Measurements from ENCODE around the gene ASCC3. TPM values are rescaled to one million over a fixed set of nuclear protein-coding genes. Genes with fewer than 3 reads are reported as not detected.

The ASCC3 gene
- total and polyA plus RNA-seq, 7 donors = 6.0 to 27.1 (median 22.4) TPM

DNA sequence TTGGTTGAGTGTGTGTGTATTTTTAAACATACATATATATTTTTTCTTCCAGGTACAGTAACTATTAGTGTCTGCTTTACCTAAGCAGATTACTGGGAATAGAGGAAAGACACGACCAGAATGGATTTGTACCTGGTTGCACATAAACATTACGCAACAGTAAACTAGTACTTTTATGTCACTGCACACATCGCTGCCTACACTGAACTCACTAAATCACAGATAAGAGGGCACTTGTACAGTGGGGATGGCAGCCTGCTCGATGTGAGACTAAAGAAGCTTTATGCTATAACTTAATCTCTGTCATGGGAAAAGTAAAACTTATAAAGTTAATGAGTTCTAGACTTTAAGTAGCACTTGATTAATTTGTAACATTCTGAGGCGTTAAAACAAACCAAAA, 326.9 kb downstream of the ASCC3 start:
- 26 to 64% methylated on average over 5 of the region's 5 CpGs for WGBS, 2 donors
- intact Hi-C loops (cut with DNase I) = no loop called here
- TF ChIP-seq, protein P1, sequence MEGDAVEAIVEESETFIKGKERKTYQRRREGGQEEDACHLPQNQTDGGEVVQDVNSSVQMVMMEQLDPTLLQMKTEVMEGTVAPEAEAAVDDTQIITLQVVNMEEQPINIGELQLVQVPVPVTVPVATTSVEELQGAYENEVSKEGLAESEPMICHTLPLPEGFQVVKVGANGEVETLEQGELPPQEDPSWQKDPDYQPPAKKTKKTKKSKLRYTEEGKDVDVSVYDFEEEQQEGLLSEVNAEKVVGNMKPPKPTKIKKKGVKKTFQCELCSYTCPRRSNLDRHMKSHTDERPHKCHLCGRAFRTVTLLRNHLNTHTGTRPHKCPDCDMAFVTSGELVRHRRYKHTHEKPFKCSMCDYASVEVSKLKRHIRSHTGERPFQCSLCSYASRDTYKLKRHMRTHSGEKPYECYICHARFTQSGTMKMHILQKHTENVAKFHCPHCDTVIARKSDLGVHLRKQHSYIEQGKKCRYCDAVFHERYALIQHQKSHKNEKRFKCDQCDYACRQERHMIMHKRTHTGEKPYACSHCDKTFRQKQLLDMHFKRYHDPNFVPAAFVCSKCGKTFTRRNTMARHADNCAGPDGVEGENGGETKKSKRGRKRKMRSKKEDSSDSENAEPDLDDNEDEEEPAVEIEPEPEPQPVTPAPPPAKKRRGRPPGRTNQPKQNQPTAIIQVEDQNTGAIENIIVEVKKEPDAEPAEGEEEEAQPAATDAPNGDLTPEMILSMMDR (IDR thresholded peaks at IDR 0.05) = no peak
- TF ChIP-seq POLR2A (IDR thresholded peaks at IDR 0.05) (no peak), EP300 (IDR thresholded peaks at IDR 0.05) (no peak), POLR2AphosphoS5 (IDR thresholded peaks at IDR 0.05) (no peak)
- no peak overlapping the region for H3K27ac ChIP-seq
- no peaks in the 10 kb centered on the region for H3K36me3 ChIP-seq
- H3K4me1 ChIP-seq = no peaks in the 10 kb centered on the region
- no peak overlapping the region for H3K4me3 ChIP-seq
- DNase-seq = no peak
- no peaks in the 10 kb centered on the region for H3K27me3 ChIP-seq
- no peaks in the 10 kb centered on the region for H3K9me3 ChIP-seq

DNA sequence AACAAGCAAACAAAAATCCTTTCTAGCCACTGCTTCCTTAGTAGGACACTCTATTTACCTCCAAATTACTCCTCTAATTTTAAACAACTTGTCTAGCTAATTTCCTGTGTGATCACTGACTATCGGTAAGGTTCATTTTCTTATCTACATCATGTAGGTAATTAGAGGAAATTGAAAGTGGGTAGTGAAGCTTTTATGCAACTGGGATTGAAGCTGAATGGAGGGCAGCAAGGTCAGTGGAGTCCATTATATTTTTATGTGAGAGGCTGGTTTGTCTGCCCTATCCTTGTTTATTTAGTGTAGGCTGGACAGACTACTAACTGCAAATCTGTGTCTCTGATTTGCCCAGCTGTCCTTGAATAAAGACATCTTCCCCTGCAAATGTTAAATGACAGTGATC, 327.9 kb downstream of the ASCC3 start:
- no peak for DNase-seq
- TF ChIP-seq, protein P1 (IDR thresholded peaks at IDR 0.05) = no peak
- TF ChIP-seq POLR2A (IDR thresholded peaks at IDR 0.05) (no peak), EP300 (IDR thresholded peaks at IDR 0.05) (no peak), POLR2AphosphoS5 (IDR thresholded peaks at IDR 0.05) (no peak)
- Histone ChIP-seq H3K36me3 (no peaks in the 10 kb centered on the region), H3K4me1 (no peaks in the 10 kb centered on the region), H3K27me3 (no peaks in the 10 kb centered on the region), H3K9me3 (no peaks in the 10 kb centered on the region), H3K4me3 (no peak overlapping the region), H3K27ac (no peak overlapping the region)
- intact Hi-C loops (cut with DNase I) = no loop called here
- WGBS, 2 donors = 19 to 51% methylated on average over 1 of the region's 1 CpG

DNA sequence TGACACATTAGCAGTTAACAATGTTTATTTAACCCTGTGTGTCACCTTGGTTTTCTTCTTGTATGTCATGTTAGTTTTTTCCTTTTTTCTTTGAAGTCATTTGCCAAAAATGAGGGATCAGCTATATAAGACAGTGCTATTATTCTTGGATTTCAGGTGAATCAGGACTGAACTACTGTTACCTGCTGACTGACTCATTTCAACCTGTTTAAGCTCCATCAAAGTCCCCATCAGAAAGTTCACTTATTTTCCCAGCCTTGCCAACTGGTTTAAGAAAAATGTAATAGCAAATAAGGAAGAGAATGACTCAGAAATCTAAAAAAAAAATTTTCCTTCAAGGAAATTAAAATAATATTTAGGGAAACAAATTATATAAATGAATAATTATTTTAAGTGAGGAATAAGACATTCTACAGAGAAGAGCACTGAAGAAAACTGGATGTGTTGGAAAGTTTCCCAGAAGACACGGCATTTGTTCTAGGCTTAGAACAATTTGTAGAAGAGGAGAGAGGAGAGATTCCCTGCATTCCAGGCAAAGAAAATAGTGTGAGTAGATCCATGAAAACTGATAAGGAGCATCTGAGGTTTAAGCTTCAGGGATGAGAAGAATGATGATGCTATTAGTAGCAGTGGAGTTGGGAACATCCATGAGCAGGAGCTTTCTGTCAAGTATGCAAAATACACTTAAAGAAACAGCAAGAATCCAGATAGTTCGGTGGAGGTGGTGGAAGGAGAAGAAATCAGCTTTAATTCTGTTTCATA, 331.5 kb downstream of the ASCC3 start:
- H3K27me3 ChIP-seq = no peaks in the 10 kb centered on the region
- intact Hi-C loops (cut with DNase I) = no loop called here
- no peaks in the 10 kb centered on the region for H3K36me3 ChIP-seq
- no peaks in the 10 kb centered on the region for H3K4me1 ChIP-seq
- no peaks in the 10 kb centered on the region for H3K9me3 ChIP-seq
- no peak for DNase-seq
- H3K27ac ChIP-seq = no peak overlapping the region
- TF ChIP-seq EP300 (IDR thresholded peaks at IDR 0.05) (no peak), POLR2A (IDR thresholded peaks at IDR 0.05) (no peak), POLR2AphosphoS5 (IDR thresholded peaks at IDR 0.05) (no peak)
- TF ChIP-seq, protein P1 (IDR thresholded peaks at IDR 0.05) = no peak
- WGBS, 2 donors = 85 to 95% methylated on average over 2 of the region's 2 CpGs
- H3K4me3 ChIP-seq = no peak overlapping the region

DNA sequence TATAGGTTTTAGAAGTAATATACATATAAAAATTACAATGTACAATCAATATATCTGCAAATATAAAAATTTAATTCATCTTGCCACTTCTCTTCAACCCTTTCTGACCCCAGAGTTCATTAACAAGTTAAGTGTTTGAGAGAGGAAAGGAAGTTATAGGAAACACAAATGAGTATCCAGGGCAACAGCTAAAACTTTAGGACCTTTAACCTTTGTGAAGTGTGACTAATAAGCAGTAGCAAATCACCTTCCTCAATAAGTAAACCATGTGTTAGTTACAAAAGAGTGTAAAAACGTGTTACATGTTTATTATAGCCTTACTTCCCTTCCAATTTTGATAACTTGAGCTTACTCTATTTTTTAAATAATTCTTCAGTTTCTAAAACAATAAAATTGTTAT, 343.0 kb downstream of the ASCC3 start:
- Histone ChIP-seq H3K4me3 (no peak overlapping the region), H3K27me3 (no peaks in the 10 kb centered on the region), H3K27ac (no peak overlapping the region), H3K36me3 (peaks cover 0 to 19% (median 0%) of the 10 kb centered on the region in 4 donors), H3K4me1 (no peaks in the 10 kb centered on the region), H3K9me3 (no peaks in the 10 kb centered on the region)
- WGBS, 2 donors = 16 to 38% methylated on average over 1 of the region's 1 CpG
- intact Hi-C loops (cut with DNase I) = no loop called here
- DNase-seq = no peak
- TF ChIP-seq POLR2A (IDR thresholded peaks at IDR 0.05) = no peak
- TF ChIP-seq, protein P1 (IDR thresholded peaks at IDR 0.05) = no peak
- TF ChIP-seq POLR2AphosphoS5 (IDR thresholded peaks at IDR 0.05) = no peak
- no peak for TF ChIP-seq EP300 (IDR thresholded peaks at IDR 0.05)

DNA sequence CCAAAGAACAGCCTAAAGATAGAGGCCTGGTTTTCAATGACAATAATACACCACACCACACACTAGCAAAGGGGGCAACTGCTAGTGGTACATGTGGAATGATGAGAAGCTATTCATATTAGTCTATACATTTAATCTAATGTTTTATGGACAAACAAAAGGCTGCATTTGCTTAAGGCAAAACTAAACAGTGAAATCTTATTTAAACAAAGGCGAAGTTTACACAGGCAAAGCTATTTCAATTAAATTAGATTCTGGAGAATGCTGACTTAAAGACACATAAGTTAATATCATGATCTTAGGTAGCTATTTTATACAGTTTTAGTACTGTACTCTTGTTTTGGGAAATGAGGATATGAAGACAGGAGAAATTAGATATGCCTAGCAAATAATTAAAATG, 362.5 kb downstream of the ASCC3 start:
- no peaks in the 10 kb centered on the region for H3K27me3 ChIP-seq
- TF ChIP-seq POLR2AphosphoS5 (IDR thresholded peaks at IDR 0.05) = no peak
- TF ChIP-seq POLR2A (IDR thresholded peaks at IDR 0.05) = no peak
- no peak for TF ChIP-seq EP300 (IDR thresholded peaks at IDR 0.05)
- TF ChIP-seq, protein P1 (IDR thresholded peaks at IDR 0.05) = no peak
- no peak for DNase-seq
- peaks cover 0 to 24% (median 3%) of the 10 kb centered on the region in 4 donors for H3K36me3 ChIP-seq
- WGBS, 2 donors = 37 to 85% methylated on average over 1 of the region's 1 CpG
- intact Hi-C loops (cut with DNase I) = no loop called here
- no peak overlapping the region for H3K27ac ChIP-seq
- no peak overlapping the region for H3K4me3 ChIP-seq
- no peaks in the 10 kb centered on the region for H3K9me3 ChIP-seq
- no peaks in the 10 kb centered on the region for H3K4me1 ChIP-seq
